ENCODE measurements around the gene S100A6. TPM values are rescaled to one million over a fixed set of nuclear protein-coding genes. Genes with fewer than 3 reads are reported as not detected.

Gene S100A6
- total and polyA plus RNA-seq, 2 donors (not counting 1 experiment from before 2014, with no cell fraction given): 1,280 to 4,042 TPM

DNA sequence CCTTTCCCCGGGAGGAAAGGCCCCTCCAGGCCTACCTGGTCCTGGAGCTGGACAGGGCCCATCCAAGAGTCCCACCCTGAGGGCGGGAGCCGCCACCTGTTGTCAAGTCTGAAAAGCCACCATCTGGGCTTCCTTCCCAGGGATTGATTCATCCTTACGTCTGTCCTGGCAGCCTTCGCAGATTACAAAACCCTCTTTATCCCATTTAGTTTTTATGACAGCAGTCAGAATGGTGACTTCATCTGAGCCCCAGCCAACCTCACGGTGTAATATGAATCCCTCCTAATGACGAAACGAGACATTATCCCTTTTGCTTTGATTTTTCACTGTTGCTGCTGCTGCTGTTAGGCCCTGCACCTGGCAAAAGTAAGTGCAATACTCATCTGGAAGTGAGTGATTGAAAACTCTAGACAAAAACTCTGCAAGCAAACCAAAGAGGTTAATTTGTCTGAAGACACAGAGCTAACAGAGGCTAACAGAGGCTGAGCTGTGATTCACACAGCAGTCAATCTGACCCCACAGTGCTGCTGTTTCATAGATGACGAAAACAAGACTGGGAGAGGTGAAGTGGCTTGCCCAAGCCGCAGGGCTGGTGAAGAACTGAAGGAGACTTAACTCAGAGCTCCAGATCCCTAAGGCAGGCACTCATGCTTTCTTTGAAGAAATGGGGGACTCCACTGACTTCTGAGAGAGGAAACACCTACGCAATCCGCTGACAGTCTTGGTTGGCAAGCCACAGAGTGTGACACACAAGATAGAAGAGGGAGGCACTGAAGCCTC is 45.3 kb downstream of the S100A6 start:
- Histone ChIP-seq H3K9ac (ENCODE audit: insufficient read depth, low read length) (no peak overlapping the region), H3K4me3 (replicated peaks in 1 of 4; ENCODE audit: control extremely low read depth in 1 of 4, insufficient read depth in 1 of 4, low read depth in 3 of 4, low read length in 4 of 4) (peak overlapping the region in 1 of 4 experiments; percentile 0), H3K4me2 (ENCODE audit: extremely low read depth, insufficient read depth, low read length) (peak overlapping the region; percentile 87), H3K4me1 (ENCODE audit: control insufficient read depth, extremely low read depth, insufficient read depth, low read length) (peaks cover 8% of the 10 kb centered on the region), H2AFZ (ENCODE audit: low read length) (peak overlapping the region; percentile 51), H3K79me2 (ENCODE audit: control insufficient read depth, insufficient read depth, low read length) (no peaks in the 10 kb centered on the region), H4K20me1 (ENCODE audit: control insufficient read depth, extremely low read depth, insufficient read depth, low read length) (no peaks in the 10 kb centered on the region), H3K9me3 (ENCODE audit: control insufficient read depth, insufficient read depth, low read depth, low read length) (no peaks in the 10 kb centered on the region), H3K27ac (ENCODE audit: insufficient read depth, low read length) (peak overlapping the region; percentile 63), H3K27me3 (ENCODE audit: control insufficient read depth, insufficient read depth, low read length) (no peaks in the 10 kb centered on the region), H3K36me3 (ENCODE audit: control insufficient read depth, insufficient read depth, low read length) (no peaks in the 10 kb centered on the region)
- TF ChIP-seq, protein P1, sequence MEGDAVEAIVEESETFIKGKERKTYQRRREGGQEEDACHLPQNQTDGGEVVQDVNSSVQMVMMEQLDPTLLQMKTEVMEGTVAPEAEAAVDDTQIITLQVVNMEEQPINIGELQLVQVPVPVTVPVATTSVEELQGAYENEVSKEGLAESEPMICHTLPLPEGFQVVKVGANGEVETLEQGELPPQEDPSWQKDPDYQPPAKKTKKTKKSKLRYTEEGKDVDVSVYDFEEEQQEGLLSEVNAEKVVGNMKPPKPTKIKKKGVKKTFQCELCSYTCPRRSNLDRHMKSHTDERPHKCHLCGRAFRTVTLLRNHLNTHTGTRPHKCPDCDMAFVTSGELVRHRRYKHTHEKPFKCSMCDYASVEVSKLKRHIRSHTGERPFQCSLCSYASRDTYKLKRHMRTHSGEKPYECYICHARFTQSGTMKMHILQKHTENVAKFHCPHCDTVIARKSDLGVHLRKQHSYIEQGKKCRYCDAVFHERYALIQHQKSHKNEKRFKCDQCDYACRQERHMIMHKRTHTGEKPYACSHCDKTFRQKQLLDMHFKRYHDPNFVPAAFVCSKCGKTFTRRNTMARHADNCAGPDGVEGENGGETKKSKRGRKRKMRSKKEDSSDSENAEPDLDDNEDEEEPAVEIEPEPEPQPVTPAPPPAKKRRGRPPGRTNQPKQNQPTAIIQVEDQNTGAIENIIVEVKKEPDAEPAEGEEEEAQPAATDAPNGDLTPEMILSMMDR (conservative IDR thresholded peaks at IDR 0.05 in 1 of 2, IDR thresholded peaks at IDR 0.05 in 1 of 2; ENCODE audit: low read depth in 1 of 2, low read length in 2 of 2): no peak
- no peak for TF ChIP-seq EZH2 (IDR thresholded peaks at IDR 0.05; ENCODE audit: low read length, missing control alignments)
- DNase-seq (ENCODE audit: low read depth in 2 of 2): peak; percentile 96 to 98

DNA sequence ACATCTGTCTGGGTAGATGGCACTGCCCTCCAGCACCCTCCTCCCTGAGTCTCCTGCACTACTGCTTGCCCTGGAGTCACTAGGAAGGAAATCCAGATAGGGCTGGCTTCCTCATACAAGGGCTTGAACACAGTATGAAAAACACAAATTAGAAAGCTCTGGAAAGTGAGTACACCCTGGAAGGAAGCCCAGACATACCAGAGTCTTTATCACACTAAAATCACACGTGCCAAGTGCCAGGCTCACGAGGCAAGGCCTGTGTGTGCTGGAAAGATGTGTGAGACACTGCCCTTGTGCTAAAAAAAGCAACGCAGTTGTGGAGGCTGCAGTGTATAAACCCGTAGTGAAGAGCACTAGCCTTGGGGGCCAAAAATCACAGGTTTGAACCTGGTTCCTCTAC is 47.1 kb downstream of the S100A6 start:
- TF ChIP-seq, protein P1 (conservative IDR thresholded peaks at IDR 0.05 in 1 of 2, IDR thresholded peaks at IDR 0.05 in 1 of 2; ENCODE audit: low read depth in 1 of 2, low read length in 2 of 2): no peak
- no peak for TF ChIP-seq EZH2 (IDR thresholded peaks at IDR 0.05; ENCODE audit: low read length, missing control alignments)
- no peaks in the 10 kb centered on the region for H3K79me2 ChIP-seq (ENCODE audit: control insufficient read depth, insufficient read depth, low read length)
- H2AFZ ChIP-seq (ENCODE audit: low read length): no peak overlapping the region
- no peak overlapping the region for H3K27ac ChIP-seq (ENCODE audit: insufficient read depth, low read length)
- peaks cover 3% of the 10 kb centered on the region for H3K27me3 ChIP-seq (ENCODE audit: control insufficient read depth, insufficient read depth, low read length)
- H3K9me3 ChIP-seq (ENCODE audit: control insufficient read depth, insufficient read depth, low read depth, low read length): no peaks in the 10 kb centered on the region
- H3K4me2 ChIP-seq (ENCODE audit: extremely low read depth, insufficient read depth, low read length): peak overlapping the region; percentile 42
- H3K4me3 ChIP-seq (replicated peaks in 1 of 4; ENCODE audit: control extremely low read depth in 1 of 4, insufficient read depth in 1 of 4, low read depth in 3 of 4, low read length in 4 of 4): no peak overlapping the region
- DNase-seq (ENCODE audit: low read depth in 2 of 2): peak in 1 of 2 donors; percentile 85
- no peaks in the 10 kb centered on the region for H4K20me1 ChIP-seq (ENCODE audit: control insufficient read depth, extremely low read depth, insufficient read depth, low read length)
- H3K4me1 ChIP-seq (ENCODE audit: control insufficient read depth, extremely low read depth, insufficient read depth, low read length): peaks cover 8% of the 10 kb centered on the region
- no peak overlapping the region for H3K9ac ChIP-seq (ENCODE audit: insufficient read depth, low read length)
- no peaks in the 10 kb centered on the region for H3K36me3 ChIP-seq (ENCODE audit: control insufficient read depth, insufficient read depth, low read length)

DNA sequence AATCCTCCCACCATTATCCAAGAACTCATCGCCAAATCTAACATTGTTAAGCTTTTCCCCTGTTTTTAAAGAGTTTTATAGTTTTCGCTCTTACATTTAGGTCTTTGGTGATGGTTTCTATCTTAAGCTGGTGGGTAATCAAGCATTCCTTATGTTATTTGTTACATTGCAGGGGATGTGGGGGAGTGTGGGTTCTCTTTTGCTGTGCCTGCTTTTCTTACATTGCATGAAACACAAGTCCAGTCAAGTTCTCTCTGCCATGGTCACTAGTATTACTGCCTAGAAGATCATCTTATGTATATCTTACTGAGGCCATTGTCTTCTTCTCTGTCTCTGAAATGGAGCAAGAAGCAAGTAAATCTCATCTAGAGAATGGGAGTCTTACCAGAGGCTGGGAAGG is 48.1 kb downstream of the S100A6 start:
- Histone ChIP-seq H3K9ac (ENCODE audit: insufficient read depth, low read length) (no peak overlapping the region), H3K4me2 (ENCODE audit: extremely low read depth, insufficient read depth, low read length) (no peak overlapping the region), H3K4me1 (ENCODE audit: control insufficient read depth, extremely low read depth, insufficient read depth, low read length) (peaks cover 8% of the 10 kb centered on the region), H2AFZ (ENCODE audit: low read length) (no peak overlapping the region), H3K27ac (ENCODE audit: insufficient read depth, low read length) (no peak overlapping the region), H3K36me3 (ENCODE audit: control insufficient read depth, insufficient read depth, low read length) (no peaks in the 10 kb centered on the region), H3K9me3 (ENCODE audit: control insufficient read depth, insufficient read depth, low read depth, low read length) (no peaks in the 10 kb centered on the region), H3K27me3 (ENCODE audit: control insufficient read depth, insufficient read depth, low read length) (peaks cover 3% of the 10 kb centered on the region), H3K79me2 (ENCODE audit: control insufficient read depth, insufficient read depth, low read length) (no peaks in the 10 kb centered on the region), H4K20me1 (ENCODE audit: control insufficient read depth, extremely low read depth, insufficient read depth, low read length) (no peaks in the 10 kb centered on the region), H3K4me3 (replicated peaks in 1 of 4; ENCODE audit: control extremely low read depth in 1 of 4, insufficient read depth in 1 of 4, low read depth in 3 of 4, low read length in 4 of 4) (no peak overlapping the region)
- DNase-seq (ENCODE audit: low read depth in 2 of 2): no peak
- TF ChIP-seq EZH2 (IDR thresholded peaks at IDR 0.05; ENCODE audit: low read length, missing control alignments): no peak
- TF ChIP-seq, protein P1 (conservative IDR thresholded peaks at IDR 0.05 in 1 of 2, IDR thresholded peaks at IDR 0.05 in 1 of 2; ENCODE audit: low read depth in 1 of 2, low read length in 2 of 2): no peak
